ENCODE results near the gene SCAMP3.

The SCAMP3 gene

GRCh38 chr1:155277070-155277901 lies 15.1 kb upstream of the SCAMP3 start, which contains the start of gene HCN3:
Gene HCN3, plus strand, starts transcription at chr1:155277463. Its CDS starts 128 bp downstream, at chr1:155277591.
- no peak for TF ChIP-seq ZNF274 (IDR thresholded peaks at IDR 0.05; ENCODE audit: low read depth, low read length)
- H3K4me3 ChIP-seq (ENCODE audit: low read length), result peak within 1 kb of the TSS; percentile 72

GRCh38 chr1:155273343-155274245 lies 11.4 kb upstream of the SCAMP3 start, which contains the start of gene CLK2:
Gene CLK2, minus strand, starts transcription at chr1:155273504. Its CDS starts 2,527 bp downstream, at chr1:155270977.
- no peak for TF ChIP-seq ZNF274 (IDR thresholded peaks at IDR 0.05; ENCODE audit: low read depth, low read length)
- peak within 1 kb of the TSS; percentile 98 for H3K4me3 ChIP-seq (ENCODE audit: low read length)

GRCh38 chr1:155272466-155273342 lies 10.5 kb upstream of the SCAMP3 start:
- TF ChIP-seq ZNF274 (IDR thresholded peaks at IDR 0.05; ENCODE audit: low read depth, low read length), result no peak
- H3K4me3 ChIP-seq (ENCODE audit: low read length), result peak overlapping the region; percentile 98

GRCh38 chr1:155269381-155269780 lies 7.2 kb upstream of the SCAMP3 start:
- no peak overlapping the region for H3K4me3 ChIP-seq (ENCODE audit: low read length)
- no peak for TF ChIP-seq ZNF274 (IDR thresholded peaks at IDR 0.05; ENCODE audit: low read depth, low read length)

GRCh38 chr1:155268630-155269029 lies 6.5 kb upstream of the SCAMP3 start:
- no peak for TF ChIP-seq ZNF274 (IDR thresholded peaks at IDR 0.05; ENCODE audit: low read depth, low read length)
- no peak overlapping the region for H3K4me3 ChIP-seq (ENCODE audit: low read length)

GRCh38 chr1:155267373-155267772 lies 5.2 kb upstream of the SCAMP3 start:
- TF ChIP-seq ZNF274 (IDR thresholded peaks at IDR 0.05; ENCODE audit: low read depth, low read length), result no peak
- no peak overlapping the region for H3K4me3 ChIP-seq (ENCODE audit: low read length)

GRCh38 chr1:155266553-155266952 lies 4.4 kb upstream of the SCAMP3 start:
- no peak overlapping the region for H3K4me3 ChIP-seq (ENCODE audit: low read length)
- no peak for TF ChIP-seq ZNF274 (IDR thresholded peaks at IDR 0.05; ENCODE audit: low read depth, low read length)

- TF ChIP-seq ZNF274 (IDR thresholded peaks at IDR 0.05; ENCODE audit: low read depth, low read length), result no peak
These were observed 907 bp upstream of the SCAMP3 start for GRCh38 chr1:155263067-155263466.

GRCh38 chr1:155261493-155261851 lies 688 bp downstream of the SCAMP3 start:
- peak overlapping the region; percentile 82 for H3K4me3 ChIP-seq (ENCODE audit: low read length)
- TF ChIP-seq ZNF274 (IDR thresholded peaks at IDR 0.05; ENCODE audit: low read depth, low read length), result no peak

More at GRCh38 chr1:155263067-155263466, 907 bp upstream of the SCAMP3 start:
- H3K4me3 ChIP-seq (ENCODE audit: low read length), result no peak overlapping the region

- no peak overlapping the region for H3K4me3 ChIP-seq (ENCODE audit: low read length)
- no peak for TF ChIP-seq ZNF274 (IDR thresholded peaks at IDR 0.05; ENCODE audit: low read depth, low read length)
These were observed 1.9 kb downstream of the SCAMP3 start for GRCh38 chr1:155260276-155260675.

GRCh38 chr1:155256058-155256852 lies 5.9 kb downstream of the SCAMP3 start:
- no peak for TF ChIP-seq ZNF274 (IDR thresholded peaks at IDR 0.05; ENCODE audit: low read depth, low read length)
- H3K4me3 ChIP-seq (ENCODE audit: low read length), result no peak overlapping the region; the same call in 1 of the 2 replicates

GRCh38 chr1:155255243-155256007 lies 6.7 kb downstream of the SCAMP3 start, which contains the start of gene ENTREP3:
Gene ENTREP3, minus strand, starts transcription at chr1:155255483. Its CDS starts 606 bp downstream, at chr1:155254877.
- peak within 1 kb of the TSS; percentile 89 for H3K4me3 ChIP-seq (ENCODE audit: low read length)
- no peak for TF ChIP-seq ZNF274 (IDR thresholded peaks at IDR 0.05; ENCODE audit: low read depth, low read length)
